ENCODE results near the gene UGT1A10.

Gene UGT1A10

GRCh38 chr2:233796254-233796653 is 160.0 kb downstream of the UGT1A10 start:
- H3K4me3 Mint-ChIP-seq = no peak overlapping the region
- intact Hi-C loops (cut with micrococcal nuclease) = no loop called here

GRCh38 chr2:233798335-233799086 is 162.3 kb downstream of the UGT1A10 start:
- H3K4me1 Mint-ChIP-seq (ENCODE audit: low read depth) = no peaks in the 10 kb centered on the region
- no peak overlapping the region for H3K4me3 Mint-ChIP-seq
- peaks cover 8% of the 10 kb centered on the region for H3K9me3 Mint-ChIP-seq
- H3K27ac Mint-ChIP-seq = no peak overlapping the region
- intact Hi-C loops (cut with micrococcal nuclease) = no loop called here
- no peaks in the 10 kb centered on the region for H3K36me3 Mint-ChIP-seq (ENCODE audit: low read depth)
- H3K27me3 Mint-ChIP-seq = no peaks in the 10 kb centered on the region

More at GRCh38 chr2:233796254-233796653, 160.0 kb downstream of the UGT1A10 start:
- no peaks in the 10 kb centered on the region for H3K27me3 Mint-ChIP-seq
- H3K27ac Mint-ChIP-seq = no peak overlapping the region
- no peaks in the 10 kb centered on the region for H3K4me1 Mint-ChIP-seq (ENCODE audit: low read depth)
- peaks cover 8% of the 10 kb centered on the region for H3K9me3 Mint-ChIP-seq
- H3K36me3 Mint-ChIP-seq (ENCODE audit: low read depth) = no peaks in the 10 kb centered on the region

- H3K4me1 Mint-ChIP-seq (ENCODE audit: low read depth) = no peaks in the 10 kb centered on the region
- no peak overlapping the region for H3K4me3 Mint-ChIP-seq
- peaks cover 8% of the 10 kb centered on the region for H3K9me3 Mint-ChIP-seq
- H3K27ac Mint-ChIP-seq = no peak overlapping the region
- H3K36me3 Mint-ChIP-seq (ENCODE audit: low read depth) = no peaks in the 10 kb centered on the region
- no peaks in the 10 kb centered on the region for H3K27me3 Mint-ChIP-seq
- intact Hi-C loops (cut with micrococcal nuclease) = no loop called here
These were observed 162.9 kb downstream of the UGT1A10 start for GRCh38 chr2:233799087-233799665.

GRCh38 chr2:233799716-233800115 is 163.5 kb downstream of the UGT1A10 start:
- Mint-ChIP-seq H3K4me1 (ENCODE audit: low read depth) (no peaks in the 10 kb centered on the region), H3K27me3 (no peaks in the 10 kb centered on the region), H3K9me3 (peaks cover 8% of the 10 kb centered on the region), H3K27ac (no peak overlapping the region), H3K4me3 (no peak overlapping the region), H3K36me3 (ENCODE audit: low read depth) (no peaks in the 10 kb centered on the region)
- intact Hi-C loops (cut with micrococcal nuclease) = no loop called here

- intact Hi-C loops (cut with micrococcal nuclease) = no loop called here
- Mint-ChIP-seq H3K27ac (no peak overlapping the region), H3K9me3 (peaks cover 8% of the 10 kb centered on the region), H3K27me3 (peaks cover 3% of the 10 kb centered on the region), H3K4me3 (no peak overlapping the region), H3K36me3 (ENCODE audit: low read depth) (no peaks in the 10 kb centered on the region), H3K4me1 (ENCODE audit: low read depth) (no peaks in the 10 kb centered on the region)
These were observed 164.0 kb downstream of the UGT1A10 start for GRCh38 chr2:233800208-233800607.

GRCh38 chr2:233801357-233802131 is 165.3 kb downstream of the UGT1A10 start:
- Mint-ChIP-seq H3K4me1 (ENCODE audit: low read depth) (no peaks in the 10 kb centered on the region), H3K27ac (no peak overlapping the region), H3K9me3 (peaks cover 8% of the 10 kb centered on the region), H3K27me3 (peaks cover 3% of the 10 kb centered on the region), H3K4me3 (no peak overlapping the region), H3K36me3 (ENCODE audit: low read depth) (no peaks in the 10 kb centered on the region)
- intact Hi-C loops (cut with micrococcal nuclease) = no loop called here

GRCh38 chr2:233802132-233802815 is 166.0 kb downstream of the UGT1A10 start:
- Mint-ChIP-seq H3K27me3 (peaks cover 3% of the 10 kb centered on the region), H3K4me1 (ENCODE audit: low read depth) (no peaks in the 10 kb centered on the region)
- intact Hi-C loops (cut with micrococcal nuclease) = no loop called here

GRCh38 chr2:233803292-233803911 is 167.2 kb downstream of the UGT1A10 start:
- H3K27me3 Mint-ChIP-seq = peaks cover 3% of the 10 kb centered on the region
- no peaks in the 10 kb centered on the region for H3K36me3 Mint-ChIP-seq (ENCODE audit: low read depth)
- no peak overlapping the region for H3K27ac Mint-ChIP-seq
- no peak overlapping the region for H3K4me3 Mint-ChIP-seq
- H3K4me1 Mint-ChIP-seq (ENCODE audit: low read depth) = no peaks in the 10 kb centered on the region
- peaks cover 8% of the 10 kb centered on the region for H3K9me3 Mint-ChIP-seq
- intact Hi-C loops (cut with micrococcal nuclease) = no loop called here

More at GRCh38 chr2:233802132-233802815, 166.0 kb downstream of the UGT1A10 start:
- Mint-ChIP-seq H3K9me3 (peaks cover 8% of the 10 kb centered on the region), H3K4me3 (no peak overlapping the region), H3K27ac (no peak overlapping the region), H3K36me3 (ENCODE audit: low read depth) (no peaks in the 10 kb centered on the region)

GRCh38 chr2:233803994-233804393 is 167.7 kb downstream of the UGT1A10 start:
- Mint-ChIP-seq H3K4me3 (no peak overlapping the region), H3K27ac (no peak overlapping the region), H3K36me3 (ENCODE audit: low read depth) (no peaks in the 10 kb centered on the region), H3K4me1 (ENCODE audit: low read depth) (no peaks in the 10 kb centered on the region), H3K9me3 (peaks cover 8% of the 10 kb centered on the region), H3K27me3 (peaks cover 3% of the 10 kb centered on the region)
- intact Hi-C loops (cut with micrococcal nuclease) = no loop called here

- Mint-ChIP-seq H3K4me3 (no peak overlapping the region), H3K4me1 (ENCODE audit: low read depth) (no peaks in the 10 kb centered on the region), H3K27me3 (peaks cover 3% of the 10 kb centered on the region)
These were observed 171.1 kb downstream of the UGT1A10 start for GRCh38 chr2:233807215-233807865.

GRCh38 chr2:233807966-233808935 is 172.0 kb downstream of the UGT1A10 start:
- H3K27ac Mint-ChIP-seq = no peak overlapping the region
- no peaks in the 10 kb centered on the region for H3K36me3 Mint-ChIP-seq (ENCODE audit: low read depth)
- no peaks in the 10 kb centered on the region for H3K4me1 Mint-ChIP-seq (ENCODE audit: low read depth)
- intact Hi-C loops (cut with micrococcal nuclease) = no loop called here
- H3K4me3 Mint-ChIP-seq = no peak overlapping the region
- H3K9me3 Mint-ChIP-seq = no peaks in the 10 kb centered on the region
- peaks cover 3% of the 10 kb centered on the region for H3K27me3 Mint-ChIP-seq

More at GRCh38 chr2:233807215-233807865, 171.1 kb downstream of the UGT1A10 start:
- H3K36me3 Mint-ChIP-seq (ENCODE audit: low read depth) = no peaks in the 10 kb centered on the region
- intact Hi-C loops (cut with micrococcal nuclease) = no loop called here
- no peaks in the 10 kb centered on the region for H3K9me3 Mint-ChIP-seq
- H3K27ac Mint-ChIP-seq = no peak overlapping the region

- Mint-ChIP-seq H3K4me3 (no peak overlapping the region), H3K36me3 (ENCODE audit: low read depth) (no peaks in the 10 kb centered on the region), H3K9me3 (no peaks in the 10 kb centered on the region), H3K27me3 (peaks cover 3% of the 10 kb centered on the region), H3K4me1 (ENCODE audit: low read depth) (no peaks in the 10 kb centered on the region), H3K27ac (no peak overlapping the region)
- intact Hi-C loops (cut with micrococcal nuclease) = no loop called here
These were observed 174.1 kb downstream of the UGT1A10 start for GRCh38 chr2:233810385-233810784.

Data from dendritic cell treated with granulocyte-macrophage colony-stimulating factor and Interleukin-4, amounts not matched to agents 40 ng/mL and 50 ng/mL, for 4 days (primary cell).